HepG2 (cell line): ENCODE results near the gene RMI1.

ENCODE experiments used
- CHCHD3 ChIP-seq: sonication (generic); formaldehyde crosslinking; IDR thresholded peaks from 2 replicates; pipeline ENCODE4 v1.8.0; 2022; ENCODE audit warnings: mild to moderate bottlenecking, missing genetic modification reagents, moderate library complexity
- EED ChIP-seq: sonication (generic); formaldehyde crosslinking; IDR thresholded peaks from 2 replicates; pipeline ENCODE4 v1.5.0; 2020; ENCODE audit warnings: mild to moderate bottlenecking, missing genetic modification reagents
- HDAC1 ChIP-seq: sonication (generic); formaldehyde crosslinking; IDR thresholded peaks from 2 replicates; pipeline ENCODE4 v1.5.1; 2020; ENCODE audit warnings: mild to moderate bottlenecking, missing genetic modification reagents
- JUND ChIP-seq: sonication (generic); formaldehyde crosslinking; IDR thresholded peaks from 2 replicates; pipeline ENCODE4 v1.8.0; 2022; ENCODE audit warnings: mild to moderate bottlenecking, missing genetic modification reagents
- POLR2A ChIP-seq, 2 experiments: IDR thresholded peaks; 2 replicates each; pipeline ENCODE4 v1.6.1; 2011; ENCODE audit warnings: low read depth in 2 of 2, low read length in 2 of 2, mild to moderate bottlenecking in 1 of 2, moderate library complexity in 1 of 2; ENCODE audit not compliant: insufficient read depth in 1 of 2
- SETDB1 ChIP-seq: sonication (generic); formaldehyde crosslinking; IDR thresholded peaks from 2 replicates; pipeline ENCODE4 v1.5.1; 2020; ENCODE audit warnings: missing genetic modification reagents, mild to moderate bottlenecking, borderline replicate concordance
- STAT6 ChIP-seq: sonication (generic); formaldehyde crosslinking; IDR thresholded peaks from 2 replicates; pipeline ENCODE4 v1.4.0; 2020; ENCODE audit warnings: missing genetic modification reagents, mild to moderate bottlenecking, borderline replicate concordance
- TBP ChIP-seq: sonication (generic); formaldehyde crosslinking; IDR thresholded peaks from 2 replicates; pipeline ENCODE4 v1.5.0; 2020; ENCODE audit warnings: missing genetic modification reagents
- USF2 ChIP-seq, 2 experiments: sonication (generic) in 1 of 2; formaldehyde crosslinking in 1 of 2; IDR thresholded peaks; 2 replicates each; pipeline versions ENCODE4 v1.5.1 to v1.6.1; 2011 to 2020; ENCODE audit warnings: borderline replicate concordance in 1 of 2, low read depth in 1 of 2, low read length in 1 of 2, mild to moderate bottlenecking in 1 of 2, missing genetic modification reagents in 1 of 2, moderate library complexity in 1 of 2
- YEATS4 ChIP-seq: sonication (generic); formaldehyde crosslinking; IDR thresholded peaks from 2 replicates; pipeline ENCODE4 v1.4.0; 2020; ENCODE audit warnings: missing genetic modification reagents, borderline replicate concordance
- ZBTB44 ChIP-seq: sonication (generic); formaldehyde crosslinking; IDR thresholded peaks from 2 replicates; pipeline ENCODE4 v1.4.0; 2020; ENCODE audit warnings: missing genetic modification reagents
- ZNF451 ChIP-seq: sonication (generic); formaldehyde crosslinking; IDR thresholded peaks from 2 replicates; pipeline ENCODE4 v1.5.0; 2020; ENCODE audit warnings: mild to moderate bottlenecking, missing genetic modification reagents
- TF ChIP-seq, protein P1 (sequence below): sonication (generic); formaldehyde crosslinking; conservative IDR thresholded peaks from 2 replicates; pipeline ENCODE4 v1.4.0; 2020; ENCODE audit warnings: missing genetic modification reagents
- TF ChIP-seq, protein P2 (sequence below): sonication (generic); formaldehyde crosslinking; IDR thresholded peaks from 2 replicates; pipeline ENCODE4 v1.5.0; 2020; ENCODE audit warnings: mild to moderate bottlenecking, missing genetic modification reagents, moderate library complexity

DNA sequence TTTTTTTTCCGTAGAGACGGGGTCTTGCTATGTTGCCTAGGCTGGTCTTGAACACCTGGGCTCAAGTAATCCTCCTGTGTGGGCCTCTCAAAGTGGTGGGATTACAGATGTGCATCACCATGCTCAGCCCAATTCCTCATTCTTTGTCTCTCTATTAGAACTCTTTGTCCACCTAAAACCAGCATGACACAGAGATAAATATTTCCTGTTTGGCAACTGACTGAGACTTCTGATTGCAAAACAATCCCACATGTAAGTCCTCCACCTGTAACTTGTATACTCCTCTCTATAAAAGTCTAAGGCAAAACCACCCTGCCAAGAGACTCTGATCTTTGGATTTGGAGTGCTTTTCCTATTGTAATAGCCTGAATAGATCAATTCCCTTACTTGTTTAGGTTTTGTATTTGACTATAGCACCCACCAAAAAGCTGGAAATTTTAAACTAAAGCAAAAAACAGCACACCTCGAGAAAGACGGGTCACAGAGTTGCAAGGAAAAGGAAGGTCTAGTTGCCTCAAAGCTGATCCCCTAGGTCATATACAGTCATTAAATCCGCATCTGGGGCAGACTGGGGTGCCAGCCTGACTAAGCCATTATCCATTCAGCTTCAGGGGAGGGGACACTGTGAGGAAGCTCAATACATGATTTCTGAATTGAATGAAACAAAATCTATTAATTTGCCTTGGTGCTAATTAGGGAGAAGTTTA, 45.9 kb upstream of the RMI1 start:
- TF ChIP-seq YEATS4 (CRISPR knock-in tag) = no peak
- TF ChIP-seq STAT6 (CRISPR knock-in tag) = no peak
- no peak for TF ChIP-seq HDAC1
- no peak for TF ChIP-seq EED (CRISPR knock-in tag)
- no peak for TF ChIP-seq JUND
- TF ChIP-seq, protein P1, sequence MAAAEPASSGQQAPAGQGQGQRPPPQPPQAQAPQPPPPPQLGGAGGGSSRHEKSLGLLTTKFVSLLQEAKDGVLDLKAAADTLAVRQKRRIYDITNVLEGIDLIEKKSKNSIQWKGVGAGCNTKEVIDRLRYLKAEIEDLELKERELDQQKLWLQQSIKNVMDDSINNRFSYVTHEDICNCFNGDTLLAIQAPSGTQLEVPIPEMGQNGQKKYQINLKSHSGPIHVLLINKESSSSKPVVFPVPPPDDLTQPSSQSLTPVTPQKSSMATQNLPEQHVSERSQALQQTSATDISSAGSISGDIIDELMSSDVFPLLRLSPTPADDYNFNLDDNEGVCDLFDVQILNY (CRISPR knock-in tag) = no peak
- TF ChIP-seq SETDB1 (CRISPR knock-in tag) = no peak
- TF ChIP-seq, protein P2, sequence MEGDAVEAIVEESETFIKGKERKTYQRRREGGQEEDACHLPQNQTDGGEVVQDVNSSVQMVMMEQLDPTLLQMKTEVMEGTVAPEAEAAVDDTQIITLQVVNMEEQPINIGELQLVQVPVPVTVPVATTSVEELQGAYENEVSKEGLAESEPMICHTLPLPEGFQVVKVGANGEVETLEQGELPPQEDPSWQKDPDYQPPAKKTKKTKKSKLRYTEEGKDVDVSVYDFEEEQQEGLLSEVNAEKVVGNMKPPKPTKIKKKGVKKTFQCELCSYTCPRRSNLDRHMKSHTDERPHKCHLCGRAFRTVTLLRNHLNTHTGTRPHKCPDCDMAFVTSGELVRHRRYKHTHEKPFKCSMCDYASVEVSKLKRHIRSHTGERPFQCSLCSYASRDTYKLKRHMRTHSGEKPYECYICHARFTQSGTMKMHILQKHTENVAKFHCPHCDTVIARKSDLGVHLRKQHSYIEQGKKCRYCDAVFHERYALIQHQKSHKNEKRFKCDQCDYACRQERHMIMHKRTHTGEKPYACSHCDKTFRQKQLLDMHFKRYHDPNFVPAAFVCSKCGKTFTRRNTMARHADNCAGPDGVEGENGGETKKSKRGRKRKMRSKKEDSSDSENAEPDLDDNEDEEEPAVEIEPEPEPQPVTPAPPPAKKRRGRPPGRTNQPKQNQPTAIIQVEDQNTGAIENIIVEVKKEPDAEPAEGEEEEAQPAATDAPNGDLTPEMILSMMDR (CRISPR knock-in tag) = no peak
- TF ChIP-seq USF2 (IDR thresholded peaks at IDR 0.05; ENCODE audit: low read depth, low read length) = no peak
- no peak for TF ChIP-seq USF2 (CRISPR knock-in tag; IDR thresholded peaks at IDR 0.05; ENCODE audit: borderline replicate concordance)
- TF ChIP-seq POLR2A (IDR thresholded peaks at IDR 0.05; ENCODE audit: insufficient read depth in 1 of 2, low read depth in 2 of 2, low read length in 2 of 2) = no peak
- TF ChIP-seq ZNF451 (CRISPR knock-in tag) = no peak
- no peak for TF ChIP-seq TBP (CRISPR knock-in tag)
- no peak for TF ChIP-seq CHCHD3 (CRISPR knock-in tag)
- no peak for TF ChIP-seq ZBTB44 (CRISPR knock-in tag)
